Thyroid gland (tissue), 4 donors: ENCODE results near the gene KCNMB2.

ENCODE experiments used
- POLR2A ChIP-seq, 2 donors: fragments of 450-650 bp; IDR thresholded peaks; one replicate each; pipeline ENCODE4 v1.6.1; 2017; ENCODE audit warnings: antibody characterized with exemption in 2 of 2, mild to moderate bottlenecking in 2 of 2, moderate library complexity in 1 of 2
- TF ChIP-seq, protein P1 (sequence below), 6 experiments: fragments of 200-600 bp in 3 of 6; fragments of 450-650 bp in 3 of 6; sonication (generic) in 3 of 6; IDR thresholded peaks; one replicate each; pipeline ENCODE4 v1.5.1; 2016 to 2019; ENCODE audit warnings: antibody characterized with exemption in 6 of 6, mild to moderate bottlenecking in 2 of 6, inconsistent platforms in 1 of 6, moderate library complexity in 1 of 6

DNA sequence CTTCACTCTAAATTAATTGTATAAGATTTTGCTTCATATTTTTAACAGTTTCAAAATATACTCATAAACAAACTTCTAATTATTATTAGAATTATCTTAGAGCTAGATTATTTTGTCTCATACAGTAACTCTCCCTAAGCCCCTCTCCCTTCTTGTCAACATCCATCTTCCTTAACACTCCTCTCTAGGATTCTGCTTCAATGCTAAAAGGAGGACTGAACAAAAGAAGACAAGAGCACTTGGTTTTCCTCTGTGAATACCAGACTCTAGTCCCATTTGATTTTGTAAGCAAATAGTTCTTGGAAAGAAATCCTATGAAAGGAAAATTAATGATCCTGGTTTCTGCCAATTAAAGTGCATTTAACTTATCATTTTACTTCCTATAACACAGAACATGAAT, 91.8 kb downstream of the KCNMB2 start:
- TF ChIP-seq, protein P1, sequence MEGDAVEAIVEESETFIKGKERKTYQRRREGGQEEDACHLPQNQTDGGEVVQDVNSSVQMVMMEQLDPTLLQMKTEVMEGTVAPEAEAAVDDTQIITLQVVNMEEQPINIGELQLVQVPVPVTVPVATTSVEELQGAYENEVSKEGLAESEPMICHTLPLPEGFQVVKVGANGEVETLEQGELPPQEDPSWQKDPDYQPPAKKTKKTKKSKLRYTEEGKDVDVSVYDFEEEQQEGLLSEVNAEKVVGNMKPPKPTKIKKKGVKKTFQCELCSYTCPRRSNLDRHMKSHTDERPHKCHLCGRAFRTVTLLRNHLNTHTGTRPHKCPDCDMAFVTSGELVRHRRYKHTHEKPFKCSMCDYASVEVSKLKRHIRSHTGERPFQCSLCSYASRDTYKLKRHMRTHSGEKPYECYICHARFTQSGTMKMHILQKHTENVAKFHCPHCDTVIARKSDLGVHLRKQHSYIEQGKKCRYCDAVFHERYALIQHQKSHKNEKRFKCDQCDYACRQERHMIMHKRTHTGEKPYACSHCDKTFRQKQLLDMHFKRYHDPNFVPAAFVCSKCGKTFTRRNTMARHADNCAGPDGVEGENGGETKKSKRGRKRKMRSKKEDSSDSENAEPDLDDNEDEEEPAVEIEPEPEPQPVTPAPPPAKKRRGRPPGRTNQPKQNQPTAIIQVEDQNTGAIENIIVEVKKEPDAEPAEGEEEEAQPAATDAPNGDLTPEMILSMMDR (IDR thresholded peaks at IDR 0.05), result no peak
- no peak for TF ChIP-seq POLR2A (IDR thresholded peaks at IDR 0.05)
